Suprapubic skin (tissue), 4 donors: ENCODE measurements around the gene DZIP1L.

ENCODE experiments used
- CTCF ChIP-seq, 2 donors: fragments of 200-600 bp in 1 of 2; fragments of 450-650 bp in 1 of 2; sonication (generic) in 1 of 2; IDR thresholded peaks; one replicate each; pipeline ENCODE4 v1.5.1; 2016 to 2019; ENCODE audit warnings: antibody characterized with exemption in 2 of 2, mild to moderate bottlenecking in 1 of 2, moderate library complexity in 1 of 2
- POLR2A ChIP-seq, 2 donors: fragments of 450-650 bp; IDR thresholded peaks; one replicate each; pipeline ENCODE4 v1.6.1; 2017; ENCODE audit warnings: antibody characterized with exemption in 2 of 2, mild to moderate bottlenecking in 2 of 2, moderate library complexity in 2 of 2
- POLR2AphosphoS5 ChIP-seq, 3 donors: sonication (generic); formaldehyde crosslinking; IDR thresholded peaks; one replicate each; pipeline ENCODE4 v1.6.1; 2017; ENCODE audit warnings: antibody characterized with exemption in 3 of 3

DNA sequence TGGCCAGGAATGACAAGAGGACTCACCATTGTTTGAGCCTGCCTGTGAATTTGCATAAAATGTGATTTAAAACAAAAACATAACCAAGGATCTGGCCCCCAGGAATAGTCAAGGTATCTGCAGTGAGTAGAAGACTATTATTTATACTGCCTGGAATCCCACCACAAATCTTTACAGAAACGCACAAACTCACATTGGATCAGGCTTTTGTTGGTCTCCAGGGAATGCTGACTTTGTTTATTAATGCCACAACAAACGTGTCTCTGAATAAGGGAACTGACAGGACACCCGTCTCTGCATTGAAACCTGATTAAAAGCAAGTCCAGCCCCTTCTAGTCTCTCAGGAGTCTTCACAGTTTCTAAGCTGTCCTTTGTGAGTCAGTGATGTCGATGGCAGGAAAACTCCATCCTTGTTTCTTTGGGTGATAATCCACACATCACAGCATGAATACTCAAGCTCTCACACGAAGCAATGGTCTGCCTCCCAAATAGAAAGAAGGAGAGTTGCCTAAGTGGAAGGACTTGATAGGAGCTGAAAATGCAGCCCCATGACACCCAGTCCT is 67.7 kb downstream of the DZIP1L start:
- no peak for TF ChIP-seq POLR2A (IDR thresholded peaks at IDR 0.05)
- TF ChIP-seq CTCF (IDR thresholded peaks at IDR 0.05) = no peak
- TF ChIP-seq POLR2AphosphoS5 (IDR thresholded peaks at IDR 0.05) = no peak
